Fibroblast of skin of left biceps (primary cell): ENCODE results near the gene ETS1.
A peak's percentile ranks its signal among the peaks of the same experiment; 100 is the strongest.

Experiments used
- DNase-seq, 2 experiments: peaks; one replicate each; pipeline ENCODE4 v3.0.0-alpha.2; 2013; ENCODE audit warnings: low read depth in 2 of 2

The ETS1 gene

GRCh38 chr11:128594226-128594625 lies 6.9 kb upstream of the ETS1 start:
- no peak for DNase-seq

- no peak for DNase-seq
Measured at GRCh38 chr11:128593281-128593680, 5.9 kb upstream of the ETS1 start.

- DNase-seq = no peak
Measured at GRCh38 chr11:128592454-128592853, 5.1 kb upstream of the ETS1 start.

GRCh38 chr11:128590587-128590986 lies 3.2 kb upstream of the ETS1 start:
- no peak for DNase-seq

GRCh38 chr11:128589998-128590397 lies 2.6 kb upstream of the ETS1 start:
- DNase-seq = no peak

GRCh38 chr11:128588093-128588492 lies 735 bp upstream of the ETS1 start:
- DNase-seq = no peak

GRCh38 chr11:128586689-128587088 lies 669 bp downstream of the ETS1 start:
- DNase-seq = no peak

GRCh38 chr11:128585498-128586238 lies 1.7 kb downstream of the ETS1 start:
- DNase-seq = no peak

- no peak for DNase-seq
Measured at GRCh38 chr11:128584253-128584652, 3.1 kb downstream of the ETS1 start.

- DNase-seq = peak; percentile 67
Measured at GRCh38 chr11:128582496-128583366, 4.6 kb downstream of the ETS1 start.

GRCh38 chr11:128581561-128582272 lies 5.6 kb downstream of the ETS1 start:
- no peak for DNase-seq

- DNase-seq = no peak
Measured at GRCh38 chr11:128580612-128581011, 6.7 kb downstream of the ETS1 start.

GRCh38 chr11:128579798-128580504 lies 7.4 kb downstream of the ETS1 start:
- DNase-seq = no peak

- DNase-seq = no peak
Measured at GRCh38 chr11:128576555-128576954, 10.8 kb downstream of the ETS1 start.

- no peak for DNase-seq
Measured at GRCh38 chr11:128575961-128576350, 11.4 kb downstream of the ETS1 start.

GRCh38 chr11:128575174-128575960 lies 12.0 kb downstream of the ETS1 start:
- no peak for DNase-seq

- no peak for DNase-seq
Measured at GRCh38 chr11:128574576-128575011, 12.8 kb downstream of the ETS1 start.

GRCh38 chr11:128573638-128574037 lies 13.7 kb downstream of the ETS1 start:
- no peak for DNase-seq

- DNase-seq = no peak
Measured at GRCh38 chr11:128572965-128573364, 14.4 kb downstream of the ETS1 start.

GRCh38 chr11:128570632-128571031 lies 16.7 kb downstream of the ETS1 start:
- no peak for DNase-seq

- DNase-seq = no peak
Measured at GRCh38 chr11:128569291-128569690, 18.1 kb downstream of the ETS1 start.
